Astrocyte of the spinal cord (primary cell): ENCODE measurements around the gene GDPD2.

Experiments
- DNase-seq: peaks from one replicate; pipeline ENCODE4 v3.0.0; 2011; ENCODE audit warnings: low read depth, low spot score
- H3K4me3 ChIP-seq: 2 replicates; pipeline ENCODE4 v1.5.1; 2011; ENCODE audit warnings: low read depth, mild to moderate bottlenecking, low read length, moderate library complexity
- in situ Hi-C: cut with HindIII; loops from 2 replicates; pipeline ENCODE4 v1.10.0; 2017; ENCODE audit warnings: low sequenced_read_pairs
- TF ChIP-seq, protein P1 (sequence below): IDR thresholded peaks from 2 replicates; pipeline ENCODE4 v1.5.1; 2012; ENCODE audit warnings: low read depth, mild to moderate bottlenecking, low read length, inconsistent platforms

Gene GDPD2

DNA sequence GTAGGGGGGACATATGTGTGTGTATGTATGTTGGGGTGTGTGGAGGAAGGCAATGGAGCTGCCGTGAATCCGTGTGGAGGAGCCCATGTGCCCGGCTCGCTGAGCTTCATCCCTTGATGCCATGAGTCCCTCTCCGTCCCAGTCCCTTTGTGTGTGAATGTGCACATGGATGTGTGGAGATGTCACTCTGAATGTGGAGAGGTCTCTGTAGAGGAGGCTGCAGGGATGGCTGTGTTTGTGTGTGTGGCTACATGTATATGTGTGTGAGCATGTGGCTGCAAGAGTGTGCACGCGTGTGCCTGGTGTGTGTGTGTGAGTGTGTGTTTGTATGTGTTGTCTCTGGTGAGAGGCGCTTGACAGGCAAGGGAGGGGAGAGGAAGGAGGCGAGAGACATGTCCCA is 22.8 kb downstream of the GDPD2 start:
- in situ Hi-C loops, result no loop called here
- no peak overlapping the region for H3K4me3 ChIP-seq
- no peak for DNase-seq
- TF ChIP-seq, protein P1, sequence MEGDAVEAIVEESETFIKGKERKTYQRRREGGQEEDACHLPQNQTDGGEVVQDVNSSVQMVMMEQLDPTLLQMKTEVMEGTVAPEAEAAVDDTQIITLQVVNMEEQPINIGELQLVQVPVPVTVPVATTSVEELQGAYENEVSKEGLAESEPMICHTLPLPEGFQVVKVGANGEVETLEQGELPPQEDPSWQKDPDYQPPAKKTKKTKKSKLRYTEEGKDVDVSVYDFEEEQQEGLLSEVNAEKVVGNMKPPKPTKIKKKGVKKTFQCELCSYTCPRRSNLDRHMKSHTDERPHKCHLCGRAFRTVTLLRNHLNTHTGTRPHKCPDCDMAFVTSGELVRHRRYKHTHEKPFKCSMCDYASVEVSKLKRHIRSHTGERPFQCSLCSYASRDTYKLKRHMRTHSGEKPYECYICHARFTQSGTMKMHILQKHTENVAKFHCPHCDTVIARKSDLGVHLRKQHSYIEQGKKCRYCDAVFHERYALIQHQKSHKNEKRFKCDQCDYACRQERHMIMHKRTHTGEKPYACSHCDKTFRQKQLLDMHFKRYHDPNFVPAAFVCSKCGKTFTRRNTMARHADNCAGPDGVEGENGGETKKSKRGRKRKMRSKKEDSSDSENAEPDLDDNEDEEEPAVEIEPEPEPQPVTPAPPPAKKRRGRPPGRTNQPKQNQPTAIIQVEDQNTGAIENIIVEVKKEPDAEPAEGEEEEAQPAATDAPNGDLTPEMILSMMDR, result no peak

DNA sequence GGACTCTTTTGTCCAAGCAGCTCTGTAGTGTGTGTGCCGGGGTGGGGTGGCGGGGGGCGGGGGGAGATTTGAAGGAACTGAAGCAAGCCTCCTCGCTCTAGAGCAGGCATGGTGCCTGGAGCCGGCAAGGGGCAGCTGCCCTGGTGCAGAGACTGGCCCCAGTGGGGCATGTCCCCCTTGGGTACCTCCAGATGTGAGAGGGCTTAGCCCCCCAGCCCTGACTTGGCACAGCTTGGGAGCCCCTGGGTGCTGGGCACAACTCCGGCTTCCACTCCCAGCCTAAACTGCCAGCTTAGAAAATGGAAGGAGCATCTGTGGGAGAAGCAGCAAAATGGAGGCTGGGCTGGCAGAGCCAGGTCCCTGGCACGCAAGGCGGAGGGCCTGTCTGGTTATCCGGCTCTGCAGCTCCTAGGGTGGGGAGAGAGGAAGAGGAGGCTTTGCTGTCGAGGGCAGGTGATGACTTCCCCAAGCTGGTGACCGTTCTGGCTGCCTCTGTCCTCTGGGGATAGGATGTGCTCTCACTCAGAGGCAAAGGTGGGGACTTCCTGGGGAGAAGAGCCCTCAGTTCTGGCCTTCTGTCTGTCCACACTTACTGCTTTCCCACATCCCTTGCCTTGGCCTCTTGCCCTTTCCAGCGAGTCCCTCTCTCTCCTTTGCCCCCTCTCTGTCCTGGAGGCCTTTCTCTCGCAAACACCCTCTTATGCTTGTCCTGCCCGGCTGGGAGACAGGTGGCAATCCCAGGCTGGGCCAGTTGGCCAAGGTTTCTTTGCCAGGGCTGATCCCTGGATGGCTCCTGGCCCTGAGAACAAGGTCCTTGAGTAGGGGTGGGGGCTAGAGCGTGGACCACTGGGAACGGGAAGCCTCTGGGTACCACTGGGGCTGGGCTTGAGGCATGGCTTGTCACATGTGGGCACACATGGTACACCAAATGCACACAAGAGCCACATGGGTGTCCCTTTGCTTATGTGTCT is 23.6 kb downstream of the GDPD2 start:
- TF ChIP-seq, protein P1, result no peak
- no peak for DNase-seq
- in situ Hi-C loops, result no loop called here
- H3K4me3 ChIP-seq, result no peak overlapping the region

DNA sequence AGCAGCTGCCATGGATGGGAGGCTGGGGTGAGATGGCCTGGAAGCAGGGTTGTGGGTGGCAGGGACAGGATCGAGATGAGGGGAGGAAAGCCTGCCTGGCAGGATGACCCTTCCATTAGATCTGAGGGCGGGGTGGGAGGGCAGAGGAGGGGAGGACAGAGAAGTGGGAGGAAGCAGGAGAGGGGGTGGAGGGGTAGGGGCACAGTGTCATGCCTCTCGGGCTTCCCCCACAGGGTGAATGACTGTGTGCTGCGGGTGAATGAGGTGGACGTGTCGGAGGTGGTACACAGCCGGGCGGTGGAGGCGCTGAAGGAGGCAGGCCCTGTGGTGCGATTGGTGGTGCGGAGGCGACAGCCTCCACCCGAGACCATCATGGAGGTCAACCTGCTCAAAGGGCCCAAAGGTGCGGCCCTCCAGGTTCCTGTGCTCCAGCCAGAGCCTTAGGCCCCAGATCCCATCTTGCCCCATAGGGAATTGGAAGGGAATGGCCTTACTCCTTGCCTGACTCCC is 26.4 kb downstream of the GDPD2 start:
- DNase-seq, result no peak
- in situ Hi-C loops, result no loop called here
- H3K4me3 ChIP-seq, result no peak overlapping the region
- TF ChIP-seq, protein P1, result no peak

DNA sequence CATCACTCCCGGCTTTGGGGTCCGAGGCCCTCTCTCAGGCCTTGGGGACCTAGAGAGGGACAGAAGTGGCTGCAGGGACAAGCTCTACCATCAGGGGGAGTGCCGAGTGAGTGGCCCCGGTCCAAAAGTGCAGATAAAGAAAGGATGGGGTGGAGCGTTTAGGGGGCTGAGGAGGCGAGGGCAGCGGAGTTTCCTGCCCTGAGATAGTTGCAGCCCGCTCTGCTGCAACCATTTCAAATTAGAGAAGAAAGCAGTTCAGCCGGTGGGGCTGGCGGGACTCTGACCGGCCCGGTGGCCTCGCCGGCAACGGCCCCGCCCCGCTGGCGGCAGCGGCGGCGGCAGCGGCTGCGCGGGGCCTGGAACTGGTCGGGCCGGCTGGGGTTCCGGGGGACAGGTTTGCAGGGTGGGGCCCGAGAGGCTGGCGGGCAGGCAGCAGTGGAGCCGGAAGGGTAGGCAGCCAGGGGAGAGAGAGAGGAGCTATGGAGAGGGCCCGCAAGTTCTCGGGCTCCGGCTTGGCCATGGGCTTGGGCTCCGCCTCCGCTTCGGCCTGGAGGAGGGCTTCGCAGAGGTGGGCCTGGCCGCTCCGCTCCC is 29.1 kb downstream of the GDPD2 start:
- peak overlapping the region; percentile 51 for H3K4me3 ChIP-seq
- TF ChIP-seq, protein P1, result peak; percentile 83
- in situ Hi-C loops, result no loop called here
- no peak for DNase-seq

DNA sequence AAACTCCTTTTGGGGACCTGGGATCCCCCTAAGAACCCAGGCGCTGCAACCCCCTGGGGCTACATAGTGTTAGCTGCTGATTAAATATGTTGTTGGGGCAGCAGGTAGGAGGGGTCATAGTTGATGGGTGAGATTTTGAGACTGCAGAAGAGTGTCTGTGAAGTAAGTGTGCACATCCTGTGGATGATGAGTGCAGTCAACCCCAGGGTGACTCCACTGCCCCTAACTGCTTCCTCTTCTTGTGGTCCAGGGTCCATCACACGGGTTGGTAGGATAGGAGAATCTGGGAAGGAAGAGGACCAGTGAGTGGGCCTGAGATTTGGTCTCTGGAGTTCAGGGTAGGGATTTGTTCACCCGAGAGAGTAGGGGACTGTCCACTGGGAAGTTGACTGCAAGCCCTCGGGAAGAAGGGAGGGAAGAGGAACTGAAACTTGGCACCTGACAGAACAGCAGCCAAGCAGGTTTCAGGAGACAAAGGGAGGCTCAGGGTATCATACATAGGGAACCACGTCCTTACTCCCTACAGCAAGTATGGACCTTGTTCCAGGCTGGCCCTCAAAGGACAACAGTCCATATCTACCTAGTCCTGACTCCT is 30.0 kb downstream of the GDPD2 start:
- TF ChIP-seq, protein P1, result no peak
- H3K4me3 ChIP-seq, result peak overlapping the region; percentile 51
- in situ Hi-C loops, result no loop called here
- DNase-seq, result no peak
